NCI-H460 (cell line): ENCODE data around the gene MRPS11. TPM values are rescaled to one million over a fixed set of nuclear protein-coding genes. Genes with fewer than 3 reads are reported as not detected.

Experiments used
- total RNA-seq: library from RNA; depleted of rRNA; stranded (reverse); fragments of >200 nt; shearing (Covaris generic); gene quantifications from 2 replicates; pipeline ENCODE4 v1.2.3, GENCODE V29; 2014; rRNA removed

The MRPS11 gene
- total RNA-seq, 1 experiment from 2014 or later = 53.2 TPM

Other genes with a start within 250 kb of the MRPS11 start
- not detected in 2 replicates for gene NTRK3, start 211.0 kb upstream of the MRPS11 start, total RNA-seq
- gene MRPL46, start 320 bp upstream of the MRPS11 start, total RNA-seq = 38.3 and 41.1 TPM in 2 replicates
- gene DET1, start 79.0 kb downstream of the MRPS11 start, total RNA-seq = 11.5 and 13.0 TPM in 2 replicates
- 76.7 and 80.5 TPM in 2 replicates for gene AEN, start 153.6 kb downstream of the MRPS11 start, total RNA-seq
- gene ISG20, start 171.3 kb downstream of the MRPS11 start, total RNA-seq = 253 and 263 TPM in 2 replicates